Nephron (organoid): ENCODE results near the gene YBX1.

ENCODE experiments used
- H3K27ac Mint-ChIP-seq, 3 experiments: 2 replicates each; pipeline ENCODE4 v1.8.0; 2020; ENCODE audit warnings: mixed read lengths in 3 of 3, mild to moderate bottlenecking in 2 of 3, moderate library complexity in 1 of 3
- H3K27me3 Mint-ChIP-seq: 2 replicates; pipeline ENCODE4 v1.8.0; 2021; ENCODE audit warnings: low read depth, mild to moderate bottlenecking, moderate library complexity, mixed read lengths
- H3K36me3 Mint-ChIP-seq: 2 replicates; pipeline ENCODE4 v1.8.0; 2020; ENCODE audit warnings: low read depth, mixed read lengths
- H3K4me1 Mint-ChIP-seq: 2 replicates; pipeline ENCODE4 v1.8.0; 2020; ENCODE audit warnings: mixed read lengths
- H3K4me3 Mint-ChIP-seq, 3 experiments: 2 replicates each; pipeline ENCODE4 v1.8.0; 2020; ENCODE audit warnings: mild to moderate bottlenecking in 3 of 3, mixed read lengths in 3 of 3, moderate library complexity in 2 of 3
- H3K9me3 Mint-ChIP-seq: 2 replicates; pipeline ENCODE4 v1.8.0; 2020; ENCODE audit warnings: mixed read lengths
- TF ChIP-seq, protein P1 (sequence below), 3 experiments: fragments of 200-600 bp; sonication (generic); IDR thresholded peaks; one replicate each; pipeline ENCODE4 v1.5.0; 2021; ENCODE audit warnings: antibody characterized with exemption in 3 of 3; ENCODE audit not compliant: unreplicated experiment in 3 of 3

Gene YBX1

DNA sequence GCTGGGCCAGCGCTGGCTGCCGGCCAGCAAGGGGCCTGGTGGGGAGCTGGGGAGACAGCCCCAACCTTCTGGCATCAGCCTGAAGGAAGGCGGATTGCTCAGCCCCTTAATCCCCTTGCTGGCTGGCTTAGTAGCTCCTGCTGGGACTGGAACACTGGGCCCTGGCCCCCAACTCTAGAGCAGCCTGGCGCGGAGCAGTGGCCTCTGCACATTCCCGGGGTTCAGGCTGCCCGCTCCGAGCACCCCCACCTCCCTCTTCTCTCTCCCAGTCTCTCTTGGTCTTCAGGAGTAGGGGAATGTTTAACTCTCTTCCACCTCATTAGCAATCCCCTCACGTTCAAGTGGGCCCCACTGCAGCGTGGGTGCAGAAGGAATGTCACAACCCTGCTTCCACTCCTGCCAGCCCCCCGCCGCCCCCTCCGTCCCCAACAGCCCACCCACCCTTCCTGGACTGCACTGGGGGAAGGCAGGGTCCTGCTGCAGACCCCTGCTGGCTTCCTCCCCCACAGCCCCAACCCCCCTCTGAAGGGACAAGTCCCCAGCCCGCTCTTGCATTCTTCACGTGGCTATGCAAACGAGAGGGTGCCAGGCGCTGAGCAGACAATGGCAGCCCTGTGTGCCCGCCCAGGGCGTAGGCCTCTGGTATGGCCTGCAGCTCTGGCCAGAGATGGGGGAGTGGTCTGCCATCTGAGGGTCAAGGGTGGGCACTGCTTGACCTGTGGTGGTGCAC, 58.8 kb downstream of the YBX1 start:
- TF ChIP-seq, protein P1, sequence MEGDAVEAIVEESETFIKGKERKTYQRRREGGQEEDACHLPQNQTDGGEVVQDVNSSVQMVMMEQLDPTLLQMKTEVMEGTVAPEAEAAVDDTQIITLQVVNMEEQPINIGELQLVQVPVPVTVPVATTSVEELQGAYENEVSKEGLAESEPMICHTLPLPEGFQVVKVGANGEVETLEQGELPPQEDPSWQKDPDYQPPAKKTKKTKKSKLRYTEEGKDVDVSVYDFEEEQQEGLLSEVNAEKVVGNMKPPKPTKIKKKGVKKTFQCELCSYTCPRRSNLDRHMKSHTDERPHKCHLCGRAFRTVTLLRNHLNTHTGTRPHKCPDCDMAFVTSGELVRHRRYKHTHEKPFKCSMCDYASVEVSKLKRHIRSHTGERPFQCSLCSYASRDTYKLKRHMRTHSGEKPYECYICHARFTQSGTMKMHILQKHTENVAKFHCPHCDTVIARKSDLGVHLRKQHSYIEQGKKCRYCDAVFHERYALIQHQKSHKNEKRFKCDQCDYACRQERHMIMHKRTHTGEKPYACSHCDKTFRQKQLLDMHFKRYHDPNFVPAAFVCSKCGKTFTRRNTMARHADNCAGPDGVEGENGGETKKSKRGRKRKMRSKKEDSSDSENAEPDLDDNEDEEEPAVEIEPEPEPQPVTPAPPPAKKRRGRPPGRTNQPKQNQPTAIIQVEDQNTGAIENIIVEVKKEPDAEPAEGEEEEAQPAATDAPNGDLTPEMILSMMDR (IDR thresholded peaks at IDR 0.05; ENCODE audit: unreplicated experiment in 3 of 3), result no peak
- Mint-ChIP-seq H3K27ac (peak overlapping the region; percentile 96 to 99 (median 98)), H3K36me3 (peaks cover 9% of the 10 kb centered on the region), H3K4me1 (peaks cover 47% of the 10 kb centered on the region), H3K27me3 (no peaks in the 10 kb centered on the region), H3K4me3 (peak overlapping the region; percentile 42 to 66 (median 59)), H3K9me3 (no peaks in the 10 kb centered on the region)

DNA sequence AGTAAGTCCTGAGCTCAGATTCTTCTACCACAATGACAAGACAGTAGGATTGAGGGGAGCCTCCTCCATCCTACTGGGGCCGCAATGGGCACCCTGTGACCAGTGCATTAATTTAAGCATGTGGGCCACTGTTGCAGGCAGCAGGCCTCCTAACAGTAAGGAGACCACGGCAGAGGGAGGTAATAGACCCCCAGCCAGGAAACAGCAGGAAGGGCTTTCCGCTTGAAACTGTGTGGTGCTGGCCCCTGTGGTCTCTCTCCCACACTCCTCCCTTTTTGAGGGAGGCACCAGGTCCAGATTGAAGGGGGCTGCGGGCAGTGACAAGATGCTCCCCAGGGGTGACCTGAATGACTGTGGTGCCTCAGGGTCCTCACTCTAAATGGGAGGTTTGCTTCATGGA, 59.5 kb downstream of the YBX1 start:
- H3K9me3 Mint-ChIP-seq, result no peaks in the 10 kb centered on the region
- H3K27ac Mint-ChIP-seq, result peak overlapping the region; percentile 96 to 99 (median 98)
- peaks cover 47% of the 10 kb centered on the region for H3K4me1 Mint-ChIP-seq
- no peaks in the 10 kb centered on the region for H3K27me3 Mint-ChIP-seq
- TF ChIP-seq, protein P1 (IDR thresholded peaks at IDR 0.05; ENCODE audit: unreplicated experiment in 3 of 3), result no peak
- H3K4me3 Mint-ChIP-seq, result no peak overlapping the region
- peaks cover 10% of the 10 kb centered on the region for H3K36me3 Mint-ChIP-seq

DNA sequence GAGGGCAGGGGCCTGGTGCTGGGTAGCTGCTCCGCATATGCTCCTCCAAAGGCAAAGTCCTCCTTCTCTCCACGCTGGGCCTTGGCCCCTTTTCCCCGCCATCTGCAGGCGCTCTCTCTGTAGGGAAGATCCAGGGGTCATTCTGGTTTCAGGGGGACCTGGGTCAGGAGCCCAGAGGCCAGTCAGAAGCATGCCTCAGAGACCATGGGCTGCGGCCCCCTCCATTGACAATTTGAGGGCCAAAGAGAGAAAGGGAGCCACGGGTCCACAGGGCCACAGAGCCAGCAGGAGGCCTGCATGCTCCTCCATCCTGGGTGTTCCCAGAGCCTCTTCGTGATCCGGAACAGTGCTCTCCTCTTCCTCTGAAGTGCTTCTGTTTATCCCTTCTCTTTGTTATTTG, 59.9 kb downstream of the YBX1 start:
- Mint-ChIP-seq H3K27ac (peak overlapping the region; percentile 96 to 99 (median 98)), H3K9me3 (no peaks in the 10 kb centered on the region), H3K4me3 (peak overlapping the region in 2 of 3 experiments; percentile 26 to 30), H3K27me3 (no peaks in the 10 kb centered on the region), H3K4me1 (peaks cover 47% of the 10 kb centered on the region), H3K36me3 (peaks cover 14% of the 10 kb centered on the region)
- TF ChIP-seq, protein P1 (IDR thresholded peaks at IDR 0.05; ENCODE audit: unreplicated experiment in 3 of 3), result no peak

DNA sequence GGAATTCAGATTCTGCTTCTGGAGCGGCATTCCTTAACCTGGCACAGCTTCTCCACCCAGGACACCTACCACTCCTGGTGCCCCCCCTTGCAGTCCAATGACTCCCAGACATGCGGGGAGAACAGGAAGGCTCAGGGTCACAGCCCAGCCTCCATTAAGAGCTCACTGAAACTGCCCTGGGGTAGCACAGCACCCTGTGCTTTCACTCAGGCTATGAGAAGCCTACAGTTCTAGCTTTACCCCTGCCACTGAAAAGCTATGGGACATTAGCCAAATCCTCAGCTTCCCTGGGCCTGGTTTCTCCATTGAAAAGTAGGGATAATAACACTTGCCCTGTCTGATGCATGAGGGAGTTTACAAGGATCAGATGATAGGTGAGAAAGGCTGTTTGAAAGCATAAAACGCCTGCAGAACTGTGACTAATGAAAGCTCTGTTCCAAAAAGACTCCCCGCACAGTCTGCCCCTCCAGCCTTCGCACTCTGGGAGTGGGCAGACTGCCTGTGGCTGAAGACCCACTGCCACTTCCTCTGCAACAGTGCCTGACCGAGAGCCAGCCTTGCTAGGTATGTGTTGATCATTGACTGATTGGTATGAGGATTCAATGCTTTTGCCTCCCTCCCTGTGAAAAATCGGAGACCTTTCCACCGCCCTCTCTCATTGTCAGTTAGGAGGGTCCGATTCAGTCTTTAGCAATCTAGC, 60.5 kb downstream of the YBX1 start:
- TF ChIP-seq, protein P1 (IDR thresholded peaks at IDR 0.05; ENCODE audit: unreplicated experiment in 3 of 3), result no peak
- H3K4me1 Mint-ChIP-seq, result peaks cover 47% of the 10 kb centered on the region
- H3K4me3 Mint-ChIP-seq, result peak overlapping the region; percentile 9 to 30 (median 26)
- no peaks in the 10 kb centered on the region for H3K27me3 Mint-ChIP-seq
- H3K9me3 Mint-ChIP-seq, result no peaks in the 10 kb centered on the region
- peak overlapping the region; percentile 96 to 99 (median 98) for H3K27ac Mint-ChIP-seq
- peaks cover 19% of the 10 kb centered on the region for H3K36me3 Mint-ChIP-seq

DNA sequence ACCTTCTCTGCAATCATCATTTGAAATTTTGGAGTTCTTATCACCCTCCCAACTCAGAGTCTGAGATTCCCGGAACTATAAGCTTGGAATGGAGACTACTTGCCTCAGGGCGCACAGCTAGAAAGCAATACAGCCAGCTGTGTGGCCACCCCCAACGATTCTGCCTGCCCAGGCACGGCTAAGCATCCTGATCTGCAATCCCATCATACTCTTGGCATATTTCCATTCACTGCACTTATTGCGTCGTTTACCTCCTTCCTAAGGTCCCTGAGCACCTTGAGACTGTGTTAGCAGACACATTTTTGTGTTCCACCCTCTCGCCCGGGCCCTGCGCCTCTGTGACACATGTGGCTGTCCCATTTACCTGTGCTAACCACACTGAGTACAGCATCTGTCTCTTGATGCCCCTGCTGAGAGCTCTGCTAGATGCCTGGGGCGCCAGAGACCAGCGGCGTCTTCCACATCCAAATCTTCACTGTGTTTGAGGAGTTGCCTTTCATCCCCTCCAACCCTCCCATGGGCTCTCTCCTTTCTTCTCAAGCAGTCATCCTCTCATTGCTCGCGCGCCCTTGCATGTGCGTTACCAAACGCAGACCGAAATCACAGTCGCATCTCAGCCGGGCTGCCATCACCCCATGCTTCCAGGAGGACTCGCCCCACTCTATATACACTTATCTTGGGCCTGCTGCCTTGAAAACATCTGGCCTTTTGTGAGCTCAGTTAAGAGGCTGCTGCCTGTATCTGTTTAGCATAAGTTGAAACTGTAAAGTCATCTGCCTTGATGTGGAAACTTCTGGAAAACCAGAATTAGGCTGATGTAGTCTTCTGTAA, 61.3 kb downstream of the YBX1 start:
- Mint-ChIP-seq H3K27me3 (no peaks in the 10 kb centered on the region), H3K9me3 (no peaks in the 10 kb centered on the region), H3K4me3 (no peak overlapping the region), H3K36me3 (peaks cover 26% of the 10 kb centered on the region), H3K4me1 (peaks cover 47% of the 10 kb centered on the region), H3K27ac (peak overlapping the region; percentile 96 to 99 (median 98))
- TF ChIP-seq, protein P1 (IDR thresholded peaks at IDR 0.05; ENCODE audit: unreplicated experiment in 3 of 3), result no peak
